Measurements from ENCODE around the gene RAPGEF4.
"Not testable (repeated sequence)": the region's sequence is repeated elsewhere in the genome, so short reads cannot be mapped to it uniquely, and the experiment has no call there.

RAPGEF4 gene

GRCh38 chr2:173087214-173087581, 351.6 kb downstream of the RAPGEF4 start:
- H3K27ac ChIP-seq = no peak overlapping the region
- peak overlapping the region in 2 of 11 experiments; percentile 28 to 53; a peak in 3 of 22 replicates for H3K4me2 ChIP-seq
- H3K4me1 ChIP-seq = peaks cover 0 to 32% (median 11%) of the 10 kb centered on the region in 10 experiments; a peak in 15 of 20 replicates
- TF ChIP-seq Cebpa-rat (IDR thresholded peaks at IDR 0.05) = no peak
- no peak overlapping the region for H3K9ac ChIP-seq
- peaks cover 16 to 94% (median 66%) of the 10 kb centered on the region in 11 experiments; a peak in 20 of 22 replicates for H4K20me1 ChIP-seq
- no peaks in the 10 kb centered on the region for H3K27me3 ChIP-seq
- peaks cover 13 to 53% (median 33%) of the 10 kb centered on the region in 11 experiments; a peak in 21 of 22 replicates for H3K36me3 ChIP-seq
- H3K4me3 ChIP-seq = no peak overlapping the region
- 0 out of 22 replicates have a peak, but pooled peaks cover 0 to 3% (median 0%) of the 10 kb centered on the region in 11 experiments for H3K9me3 ChIP-seq (replicated peaks in 1 of 11)

- Histone ChIP-seq H3K9me3 (replicated peaks in 1 of 11) (no peaks in the 10 kb centered on the region), H3K4me1 (peaks cover 0 to 25% (median 11%) of the 10 kb centered on the region in 10 experiments; a peak in 15 of 20 replicates)
These were observed 352.3 kb downstream of the RAPGEF4 start for GRCh38 chr2:173087793-173088496.

GRCh38 chr2:173090276-173090877, 354.7 kb downstream of the RAPGEF4 start:
- H3K4me2 ChIP-seq = no peak overlapping the region
- peaks cover 10 to 64% (median 46%) of the 10 kb centered on the region in 11 experiments; a peak in 18 of 22 replicates for H4K20me1 ChIP-seq
- H3K4me3 ChIP-seq = no peak overlapping the region
- H3K9ac ChIP-seq = no peak overlapping the region
- peaks cover 24 to 69% (median 48%) of the 10 kb centered on the region in 11 experiments; a peak in 21 of 22 replicates for H3K36me3 ChIP-seq
- H3K27ac ChIP-seq = no peak overlapping the region
- no peak for TF ChIP-seq Cebpa-rat (IDR thresholded peaks at IDR 0.05)
- no peaks in the 10 kb centered on the region for H3K9me3 ChIP-seq (replicated peaks in 1 of 11)
- H3K4me1 ChIP-seq = peaks cover 0 to 12% (median 0%) of the 10 kb centered on the region in 10 experiments; a peak in 4 of 20 replicates
- no peaks in the 10 kb centered on the region for H3K27me3 ChIP-seq

More at GRCh38 chr2:173087793-173088496, 352.3 kb downstream of the RAPGEF4 start:
- Histone ChIP-seq H4K20me1 (peaks cover 16 to 87% (median 59%) of the 10 kb centered on the region in 11 experiments; a peak in 20 of 22 replicates), H3K36me3 (peaks cover 21 to 56% (median 38%) of the 10 kb centered on the region in 11 experiments; a peak in 21 of 22 replicates), H3K4me2 (no peak overlapping the region), H3K4me3 (no peak overlapping the region), H3K27ac (no peak overlapping the region), H3K9ac (no peak overlapping the region), H3K27me3 (no peaks in the 10 kb centered on the region)
- no peak for TF ChIP-seq Cebpa-rat (IDR thresholded peaks at IDR 0.05)

GRCh38 chr2:173090973-173091660, 355.5 kb downstream of the RAPGEF4 start:
- Histone ChIP-seq H3K36me3 (peaks cover 31 to 77% (median 54%) of the 10 kb centered on the region in 11 experiments; a peak in 21 of 22 replicates), H3K9me3 (replicated peaks in 1 of 11) (no peaks in the 10 kb centered on the region), H3K27me3 (no peaks in the 10 kb centered on the region), H4K20me1 (peaks cover 10 to 56% (median 38%) of the 10 kb centered on the region in 11 experiments; a peak in 18 of 22 replicates), H3K4me1 (peaks cover 0 to 12% (median 0%) of the 10 kb centered on the region in 10 experiments; a peak in 4 of 20 replicates), H3K4me3 (no peak overlapping the region), H3K4me2 (no peak overlapping the region), H3K27ac (no peak overlapping the region), H3K9ac (no peak overlapping the region)
- TF ChIP-seq Cebpa-rat (IDR thresholded peaks at IDR 0.05) = no peak

- Histone ChIP-seq H3K4me2 (no peak overlapping the region), H3K27me3 (no peaks in the 10 kb centered on the region), H3K4me3 (no peak overlapping the region), H3K4me1 (peaks cover 0 to 9% (median 0%) of the 10 kb centered on the region in 10 experiments; a peak in 4 of 20 replicates), H3K9me3 (replicated peaks in 1 of 11) (no peaks in the 10 kb centered on the region), H3K9ac (no peak overlapping the region), H3K36me3 (peaks cover 39 to 79% (median 62%) of the 10 kb centered on the region in 11 experiments; a peak in 21 of 22 replicates), H4K20me1 (peaks cover 5 to 48% (median 32%) of the 10 kb centered on the region in 11 experiments; a peak in 18 of 22 replicates), H3K27ac (no peak overlapping the region)
- no peak for TF ChIP-seq Cebpa-rat (IDR thresholded peaks at IDR 0.05)
These were observed 356.3 kb downstream of the RAPGEF4 start for GRCh38 chr2:173091910-173092309.

- Histone ChIP-seq H3K4me2 (no peak overlapping the region), H3K9ac (no peak overlapping the region), H3K36me3 (peaks cover 45 to 86% (median 68%) of the 10 kb centered on the region in 11 experiments; a peak in 21 of 22 replicates), H4K20me1 (peaks cover 4 to 38% (median 26%) of the 10 kb centered on the region in 11 experiments; a peak in 16 of 22 replicates), H3K27ac (no peak overlapping the region), H3K4me1 (no peaks in the 10 kb centered on the region), H3K9me3 (replicated peaks in 1 of 11) (no peaks in the 10 kb centered on the region), H3K4me3 (no peak overlapping the region), H3K27me3 (no peaks in the 10 kb centered on the region)
- no peak for TF ChIP-seq Cebpa-rat (IDR thresholded peaks at IDR 0.05)
These were observed 357.3 kb downstream of the RAPGEF4 start for GRCh38 chr2:173092844-173093402.

GRCh38 chr2:173093617-173094016, 358.0 kb downstream of the RAPGEF4 start:
- H3K9me3 ChIP-seq (replicated peaks in 1 of 11); H3K27ac ChIP-seq; H3K4me3 ChIP-seq; H3K4me2 ChIP-seq; H3K9ac ChIP-seq; H3K27me3 ChIP-seq; H3K4me1 ChIP-seq: not testable (repeated sequence)
- Histone ChIP-seq H4K20me1 (peaks cover 1 to 32% (median 21%) of the 10 kb centered on the region in 11 experiments; a peak in 12 of 22 replicates), H3K36me3 (peaks cover 45 to 87% (median 70%) of the 10 kb centered on the region in 11 experiments; a peak in 21 of 22 replicates)

- Histone ChIP-seq H3K27ac (no peak overlapping the region), H3K36me3 (peaks cover 45 to 90% (median 71%) of the 10 kb centered on the region in 11 experiments; a peak in 21 of 22 replicates), H3K4me1 (no peaks in the 10 kb centered on the region), H3K4me2 (no peak overlapping the region), H3K27me3 (no peaks in the 10 kb centered on the region), H3K9ac (no peak overlapping the region), H4K20me1 (peaks cover 2 to 24% (median 13%) of the 10 kb centered on the region in 11 experiments; a peak in 13 of 22 replicates), H3K4me3 (no peak overlapping the region), H3K9me3 (replicated peaks in 1 of 11) (no peaks in the 10 kb centered on the region)
- no peak for TF ChIP-seq Cebpa-rat (IDR thresholded peaks at IDR 0.05)
These were observed 359.1 kb downstream of the RAPGEF4 start for GRCh38 chr2:173094731-173095130.

Data from BLaER1 treated with 17β-estradiol and CSF1 and Interleukin-3, amounts not matched to agents 10 nM and 100 nM (cell line).